Sigmoid colon (tissue), 4 donors: ENCODE results near the gene TMEM215.

ENCODE experiments used
- CTCF ChIP-seq, 4 experiments: fragments of 450-650 bp in 3 of 4; fragments of 200-600 bp in 1 of 4; IDR thresholded peaks; one replicate each; pipeline ENCODE4 v1.5.1; 2016 to 2019; ENCODE audit warnings: antibody characterized with exemption in 4 of 4, mild to moderate bottlenecking in 3 of 4, moderate library complexity in 2 of 4
- POLR2AphosphoS5 ChIP-seq, 4 donors: sonication (generic); formaldehyde crosslinking; IDR thresholded peaks; one replicate each; pipeline ENCODE4 v1.6.1; 2017; ENCODE audit warnings: antibody characterized with exemption in 4 of 4

GRCh38 chr9:32748013-32748412 is 35.3 kb upstream of the TMEM215 start:
- TF ChIP-seq POLR2AphosphoS5 (IDR thresholded peaks at IDR 0.05) (no peak), CTCF (IDR thresholded peaks at IDR 0.05) (no peak)
